Astrocyte of the spinal cord (primary cell): ENCODE data around the gene SMG9.
"Not testable (repeated sequence)": the region's sequence is repeated elsewhere in the genome, so short reads cannot be mapped to it uniquely, and the experiment has no call there.

ENCODE experiments used
- DNase-seq: peaks from one replicate; pipeline ENCODE4 v3.0.0; 2011; ENCODE audit warnings: low read depth, low spot score
- H3K4me3 ChIP-seq: 2 replicates; pipeline ENCODE4 v1.5.1; 2011; ENCODE audit warnings: low read depth, mild to moderate bottlenecking, low read length, moderate library complexity
- CTCF ChIP-seq: IDR thresholded peaks from 2 replicates; pipeline ENCODE4 v1.5.1; 2012; ENCODE audit warnings: low read depth, mild to moderate bottlenecking, low read length, inconsistent platforms
- in situ Hi-C: cut with HindIII; loops from 2 replicates; pipeline ENCODE4 v1.10.0; 2017; ENCODE audit warnings: low sequenced_read_pairs

SMG9 gene

GRCh38 chr19:43775299-43775890, 20.6 kb upstream of the SMG9 start:
- DNase-seq = no peak
- TF ChIP-seq CTCF = no peak
- H3K4me3 ChIP-seq = no peak overlapping the region
- in situ Hi-C loops = no loop called here

GRCh38 chr19:43774940-43775258, 20.1 kb upstream of the SMG9 start:
- in situ Hi-C loops, H3K4me3 ChIP-seq: not testable (repeated sequence)

GRCh38 chr19:43774103-43774939, 19.6 kb upstream of the SMG9 start:
- peak; percentile 47 for TF ChIP-seq CTCF
- no peak overlapping the region for H3K4me3 ChIP-seq
- DNase-seq = no peak
- in situ Hi-C loops = no loop called here

More at GRCh38 chr19:43774940-43775258, 20.1 kb upstream of the SMG9 start:
- not testable (repeated sequence) for DNase-seq

- no peak overlapping the region for H3K4me3 ChIP-seq
- in situ Hi-C loops = no loop called here
- no peak for TF ChIP-seq CTCF
Measured at GRCh38 chr19:43773725-43774102, 19.0 kb upstream of the SMG9 start.

GRCh38 chr19:43769256-43769655, 14.5 kb upstream of the SMG9 start:
- no peak for DNase-seq
- no peak for TF ChIP-seq CTCF
- no peak overlapping the region for H3K4me3 ChIP-seq
- in situ Hi-C loops = no loop called here

More at GRCh38 chr19:43773725-43774102, 19.0 kb upstream of the SMG9 start:
- no peak for DNase-seq

- TF ChIP-seq CTCF = no peak
- no peak overlapping the region for H3K4me3 ChIP-seq
- DNase-seq = no peak
- in situ Hi-C loops = no loop called here
Measured at GRCh38 chr19:43768273-43769050, 13.7 kb upstream of the SMG9 start.

- TF ChIP-seq CTCF = no peak
- no peak for DNase-seq
- in situ Hi-C loops = no loop called here
- H3K4me3 ChIP-seq = no peak overlapping the region
Measured at GRCh38 chr19:43767818-43768217, 13.1 kb upstream of the SMG9 start.
